ENCODE measurements around the gene ADGRL4. TPM values are rescaled to one million over a fixed set of nuclear protein-coding genes. Genes with fewer than 3 reads are reported as not detected.
"Not testable (repeated sequence)": the region's sequence is repeated elsewhere in the genome, so short reads cannot be mapped to it uniquely, and the experiment has no call there.

ADGRL4 gene
- total RNA-seq, 1 donor from 2014 or later = not detected

DNA sequence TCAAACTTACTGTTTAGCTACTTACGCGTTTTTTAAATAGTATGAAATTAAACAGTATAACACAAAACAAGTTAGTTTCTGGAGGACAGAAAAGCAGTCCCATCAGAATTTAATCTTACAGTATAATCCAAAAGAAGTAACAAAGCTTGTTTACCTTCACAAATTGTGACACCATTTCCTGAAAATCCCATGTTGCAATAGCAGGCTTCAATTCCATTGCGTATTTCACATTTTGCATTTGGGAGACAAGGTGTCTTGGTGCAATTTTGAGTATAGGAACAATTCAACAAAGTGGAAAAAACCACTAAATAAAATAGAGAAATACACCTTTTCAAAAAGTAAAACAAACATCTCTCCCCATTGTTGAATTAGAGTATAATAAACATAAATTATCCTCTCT lies 1.6 kb downstream of the ADGRL4 start:
- Mint-ChIP-seq H3K4me3 (no peak overlapping the region), H3K27me3 (ENCODE audit: insufficient read depth) (peaks cover 3% of the 10 kb centered on the region)

GRCh38 chr1:78996791-78997190 lies 9.7 kb downstream of the ADGRL4 start:
- H3K9me3 Mint-ChIP-seq = no peaks in the 10 kb centered on the region
- H3K4me3 Mint-ChIP-seq = no peak overlapping the region
- H3K27ac Mint-ChIP-seq = no peak overlapping the region
- intact Hi-C loops (cut with micrococcal nuclease) = no loop called here
- no peak for DNase-seq (ENCODE audit: low spot score)
- no peaks in the 10 kb centered on the region for H3K27me3 Mint-ChIP-seq (ENCODE audit: insufficient read depth)
- H3K36me3 Mint-ChIP-seq (ENCODE audit: low read depth) = no peaks in the 10 kb centered on the region
- H3K4me1 Mint-ChIP-seq (ENCODE audit: low read depth) = no peaks in the 10 kb centered on the region

More for the DNA sequence above, 1.6 kb downstream of the ADGRL4 start:
- Mint-ChIP-seq H3K36me3 (ENCODE audit: low read depth) (no peaks in the 10 kb centered on the region), H3K4me1 (ENCODE audit: low read depth) (no peaks in the 10 kb centered on the region), H3K9me3 (no peaks in the 10 kb centered on the region), H3K27ac (no peak overlapping the region)
- intact Hi-C loops (cut with micrococcal nuclease) = no loop called here
- no peak for DNase-seq (ENCODE audit: low spot score)

DNA sequence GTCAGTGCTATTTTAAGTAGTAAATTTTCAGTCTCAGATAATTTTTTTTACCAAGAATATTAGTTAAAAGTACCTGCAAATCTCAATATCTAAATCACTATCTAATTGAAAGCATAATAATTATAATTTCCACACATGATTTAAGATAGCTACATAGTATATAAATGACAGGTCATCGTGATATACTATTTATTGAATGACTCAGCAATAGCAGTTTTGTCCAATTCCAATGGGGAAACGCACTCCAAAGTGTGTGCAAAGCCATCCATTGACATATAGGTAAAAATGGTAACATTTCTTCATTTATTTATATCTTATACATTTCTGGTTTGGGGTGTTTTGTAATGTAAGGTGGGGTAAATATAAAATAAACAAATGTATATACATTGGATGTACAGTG lies 19.5 kb downstream of the ADGRL4 start:
- no peak for DNase-seq (ENCODE audit: low spot score)
- Mint-ChIP-seq H3K27ac (no peak overlapping the region), H3K9me3 (no peaks in the 10 kb centered on the region), H3K4me1 (ENCODE audit: low read depth) (no peaks in the 10 kb centered on the region), H3K4me3 (no peak overlapping the region), H3K36me3 (ENCODE audit: low read depth) (no peaks in the 10 kb centered on the region), H3K27me3 (ENCODE audit: insufficient read depth) (no peaks in the 10 kb centered on the region)
- intact Hi-C loops (cut with micrococcal nuclease) = no loop called here

DNA sequence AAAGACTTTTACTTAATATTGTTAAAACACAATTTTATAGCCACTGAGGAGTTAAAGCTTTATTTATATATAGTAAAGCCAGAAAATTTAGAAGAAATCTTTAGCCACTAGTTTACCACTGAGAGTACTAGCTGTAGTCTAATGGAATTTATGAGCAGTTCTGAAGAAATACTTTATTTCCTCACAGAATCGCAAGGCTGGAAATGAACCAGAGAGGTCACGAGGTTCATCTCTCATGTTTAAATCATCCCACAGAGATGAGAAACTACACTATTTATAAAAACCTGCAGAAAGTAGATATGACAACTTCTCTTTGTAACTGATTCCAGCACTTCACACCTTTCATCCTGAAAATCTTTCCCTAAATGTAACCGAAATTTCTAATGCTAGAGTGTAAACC lies 26.0 kb downstream of the ADGRL4 start:
- Mint-ChIP-seq H3K27ac (no peak overlapping the region), H3K36me3 (ENCODE audit: low read depth) (no peaks in the 10 kb centered on the region), H3K4me1 (ENCODE audit: low read depth) (no peaks in the 10 kb centered on the region), H3K9me3 (no peaks in the 10 kb centered on the region), H3K27me3 (ENCODE audit: insufficient read depth) (no peaks in the 10 kb centered on the region), H3K4me3 (no peak overlapping the region)
- DNase-seq (ENCODE audit: low spot score) = no peak
- intact Hi-C loops (cut with micrococcal nuclease) = no loop called here

DNA sequence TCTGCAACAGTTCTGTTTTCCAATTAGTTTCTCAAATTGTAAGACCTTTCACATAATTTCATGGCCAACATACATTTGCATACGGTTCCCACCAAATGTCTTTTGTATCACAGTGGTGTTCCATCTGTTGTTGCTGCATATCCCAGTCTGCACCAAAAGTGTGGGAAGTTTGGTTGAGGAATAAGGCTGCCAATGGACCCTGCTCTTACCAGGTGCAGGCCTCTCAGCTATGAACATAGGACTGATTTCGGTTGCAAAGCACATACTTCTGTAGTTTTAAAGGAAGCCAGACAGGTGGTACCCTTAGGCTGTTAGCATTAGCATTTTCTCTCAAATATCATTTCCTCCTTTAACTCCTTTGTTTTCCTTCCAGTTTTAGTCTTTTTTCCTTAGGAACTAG lies 33.8 kb downstream of the ADGRL4 start:
- no peak for DNase-seq (ENCODE audit: low spot score)
- H3K4me1 Mint-ChIP-seq (ENCODE audit: low read depth) = no peaks in the 10 kb centered on the region
- intact Hi-C loops (cut with micrococcal nuclease) = no loop called here
- H3K36me3 Mint-ChIP-seq (ENCODE audit: low read depth) = no peaks in the 10 kb centered on the region
- H3K27me3 Mint-ChIP-seq (ENCODE audit: insufficient read depth) = no peaks in the 10 kb centered on the region
- H3K4me3 Mint-ChIP-seq = no peak overlapping the region
- no peaks in the 10 kb centered on the region for H3K9me3 Mint-ChIP-seq
- H3K27ac Mint-ChIP-seq = no peak overlapping the region

- DNase-seq (ENCODE audit: low spot score); H3K36me3 Mint-ChIP-seq (ENCODE audit: low read depth); H3K9me3 Mint-ChIP-seq; H3K4me3 Mint-ChIP-seq; H3K27me3 Mint-ChIP-seq (ENCODE audit: insufficient read depth); intact Hi-C loops (cut with micrococcal nuclease); H3K4me1 Mint-ChIP-seq (ENCODE audit: low read depth); H3K27ac Mint-ChIP-seq: not testable (repeated sequence)
These were observed 39.4 kb downstream of the ADGRL4 start for GRCh38 chr1:78967091-78967490.

DNA sequence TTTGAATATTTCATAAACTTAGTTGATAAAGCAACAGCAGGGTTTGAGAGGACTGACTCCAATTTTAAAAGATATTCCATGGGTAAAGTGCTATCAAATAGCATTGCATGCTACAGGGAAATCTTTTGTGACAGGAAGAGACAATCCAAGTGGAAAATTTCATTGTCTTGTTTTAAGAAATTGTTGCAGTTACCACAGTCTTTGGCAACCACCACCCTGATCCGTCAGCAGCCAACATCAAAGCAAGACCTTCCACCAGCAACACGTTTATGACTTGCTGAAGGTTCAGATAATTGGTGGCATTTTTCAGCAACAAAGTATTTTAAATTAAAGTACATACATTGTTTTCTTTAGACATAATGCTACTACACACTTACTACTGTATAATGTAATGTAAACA lies 47.8 kb downstream of the ADGRL4 start:
- Mint-ChIP-seq H3K4me3 (no peak overlapping the region), H3K9me3 (no peaks in the 10 kb centered on the region), H3K27me3 (ENCODE audit: insufficient read depth) (no peaks in the 10 kb centered on the region), H3K4me1 (ENCODE audit: low read depth) (no peaks in the 10 kb centered on the region), H3K27ac (no peak overlapping the region), H3K36me3 (ENCODE audit: low read depth) (no peaks in the 10 kb centered on the region)
- no peak for DNase-seq (ENCODE audit: low spot score)
- intact Hi-C loops (cut with micrococcal nuclease) = no loop called here

DNA sequence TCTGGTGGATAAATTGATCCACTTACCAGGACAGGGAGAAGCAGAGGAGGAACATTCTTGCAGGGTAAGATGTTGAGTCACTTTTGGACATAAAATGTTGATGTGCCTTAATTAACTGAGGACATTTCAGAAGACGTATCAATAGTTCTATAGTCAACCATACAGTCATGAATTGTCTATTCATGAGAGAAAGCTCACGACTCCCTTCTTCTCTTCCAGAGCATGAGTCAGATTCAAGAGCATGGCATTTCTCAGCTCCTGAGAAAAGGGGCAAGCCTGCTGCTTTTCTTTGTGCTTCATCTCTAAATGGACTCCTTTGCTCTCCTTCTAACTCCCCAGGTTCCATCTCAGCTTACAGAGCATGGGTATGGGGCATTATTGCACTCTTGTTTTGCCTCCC lies 55.7 kb downstream of the ADGRL4 start:
- Mint-ChIP-seq H3K27ac (no peak overlapping the region), H3K4me1 (ENCODE audit: low read depth) (no peaks in the 10 kb centered on the region), H3K27me3 (ENCODE audit: insufficient read depth) (no peaks in the 10 kb centered on the region), H3K4me3 (no peak overlapping the region), H3K9me3 (peaks cover 6% of the 10 kb centered on the region), H3K36me3 (ENCODE audit: low read depth) (no peaks in the 10 kb centered on the region)
- intact Hi-C loops (cut with micrococcal nuclease) = no loop called here
- DNase-seq (ENCODE audit: low spot score) = no peak

- H3K4me1 Mint-ChIP-seq (ENCODE audit: low read depth) = no peaks in the 10 kb centered on the region
- intact Hi-C loops (cut with micrococcal nuclease) = no loop called here
- DNase-seq (ENCODE audit: low spot score) = no peak
- no peak overlapping the region for H3K27ac Mint-ChIP-seq
- H3K27me3 Mint-ChIP-seq (ENCODE audit: insufficient read depth) = no peaks in the 10 kb centered on the region
- H3K9me3 Mint-ChIP-seq = peaks cover 6% of the 10 kb centered on the region
- H3K4me3 Mint-ChIP-seq = no peak overlapping the region
- H3K36me3 Mint-ChIP-seq (ENCODE audit: low read depth) = no peaks in the 10 kb centered on the region
These were observed 57.3 kb downstream of the ADGRL4 start for GRCh38 chr1:78949227-78949626.

GRCh38 chr1:78919150-78919549 lies 87.4 kb downstream of the ADGRL4 start:
- no peak for DNase-seq (ENCODE audit: low spot score)
- H3K9me3 Mint-ChIP-seq = no peaks in the 10 kb centered on the region
- no peak overlapping the region for H3K27ac Mint-ChIP-seq
- no peaks in the 10 kb centered on the region for H3K4me1 Mint-ChIP-seq (ENCODE audit: low read depth)
- H3K36me3 Mint-ChIP-seq (ENCODE audit: low read depth) = no peaks in the 10 kb centered on the region
- no peaks in the 10 kb centered on the region for H3K27me3 Mint-ChIP-seq (ENCODE audit: insufficient read depth)
- H3K4me3 Mint-ChIP-seq = no peak overlapping the region
- intact Hi-C loops (cut with micrococcal nuclease) = no loop called here

DNA sequence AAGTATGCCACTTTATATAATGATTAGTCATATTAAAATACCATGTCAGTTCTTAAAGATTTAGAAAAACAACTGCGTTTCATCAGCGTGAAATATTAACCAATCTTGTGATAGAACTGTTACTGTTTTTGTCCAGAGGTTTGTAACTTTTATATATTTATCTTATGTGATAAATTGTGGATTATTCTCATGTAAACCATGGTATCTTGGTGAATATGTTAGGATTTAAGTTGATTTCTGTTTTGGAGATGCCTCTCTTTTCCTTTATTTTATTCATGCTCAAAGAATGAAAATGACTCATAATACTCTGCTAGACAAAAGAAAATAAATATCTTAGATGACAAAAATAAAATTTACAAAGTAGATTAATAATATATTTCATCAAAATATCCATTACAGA lies 88.4 kb downstream of the ADGRL4 start:
- no peaks in the 10 kb centered on the region for H3K9me3 Mint-ChIP-seq
- H3K27me3 Mint-ChIP-seq (ENCODE audit: insufficient read depth) = no peaks in the 10 kb centered on the region
- H3K4me1 Mint-ChIP-seq (ENCODE audit: low read depth) = no peaks in the 10 kb centered on the region
- intact Hi-C loops (cut with micrococcal nuclease) = no loop called here
- DNase-seq (ENCODE audit: low spot score) = no peak
- H3K36me3 Mint-ChIP-seq (ENCODE audit: low read depth) = no peaks in the 10 kb centered on the region
- H3K4me3 Mint-ChIP-seq = no peak overlapping the region
- no peak overlapping the region for H3K27ac Mint-ChIP-seq

- H3K4me3 Mint-ChIP-seq = no peak overlapping the region
- H3K36me3 Mint-ChIP-seq (ENCODE audit: low read depth) = no peaks in the 10 kb centered on the region
- H3K4me1 Mint-ChIP-seq (ENCODE audit: low read depth) = no peaks in the 10 kb centered on the region
- intact Hi-C loops (cut with micrococcal nuclease) = no loop called here
- no peaks in the 10 kb centered on the region for H3K27me3 Mint-ChIP-seq (ENCODE audit: insufficient read depth)
- no peaks in the 10 kb centered on the region for H3K9me3 Mint-ChIP-seq
- no peak for DNase-seq (ENCODE audit: low spot score)
- H3K27ac Mint-ChIP-seq = no peak overlapping the region
These were observed 89.5 kb downstream of the ADGRL4 start for GRCh38 chr1:78916986-78917385.

- Mint-ChIP-seq H3K4me3 (no peak overlapping the region), H3K36me3 (ENCODE audit: low read depth) (no peaks in the 10 kb centered on the region), H3K4me1 (ENCODE audit: low read depth) (no peaks in the 10 kb centered on the region), H3K9me3 (no peaks in the 10 kb centered on the region), H3K27me3 (ENCODE audit: insufficient read depth) (no peaks in the 10 kb centered on the region), H3K27ac (no peak overlapping the region)
- no peak for DNase-seq (ENCODE audit: low spot score)
- intact Hi-C loops (cut with micrococcal nuclease) = no loop called here
These were observed 92.6 kb downstream of the ADGRL4 start for GRCh38 chr1:78913950-78914349.

DNA sequence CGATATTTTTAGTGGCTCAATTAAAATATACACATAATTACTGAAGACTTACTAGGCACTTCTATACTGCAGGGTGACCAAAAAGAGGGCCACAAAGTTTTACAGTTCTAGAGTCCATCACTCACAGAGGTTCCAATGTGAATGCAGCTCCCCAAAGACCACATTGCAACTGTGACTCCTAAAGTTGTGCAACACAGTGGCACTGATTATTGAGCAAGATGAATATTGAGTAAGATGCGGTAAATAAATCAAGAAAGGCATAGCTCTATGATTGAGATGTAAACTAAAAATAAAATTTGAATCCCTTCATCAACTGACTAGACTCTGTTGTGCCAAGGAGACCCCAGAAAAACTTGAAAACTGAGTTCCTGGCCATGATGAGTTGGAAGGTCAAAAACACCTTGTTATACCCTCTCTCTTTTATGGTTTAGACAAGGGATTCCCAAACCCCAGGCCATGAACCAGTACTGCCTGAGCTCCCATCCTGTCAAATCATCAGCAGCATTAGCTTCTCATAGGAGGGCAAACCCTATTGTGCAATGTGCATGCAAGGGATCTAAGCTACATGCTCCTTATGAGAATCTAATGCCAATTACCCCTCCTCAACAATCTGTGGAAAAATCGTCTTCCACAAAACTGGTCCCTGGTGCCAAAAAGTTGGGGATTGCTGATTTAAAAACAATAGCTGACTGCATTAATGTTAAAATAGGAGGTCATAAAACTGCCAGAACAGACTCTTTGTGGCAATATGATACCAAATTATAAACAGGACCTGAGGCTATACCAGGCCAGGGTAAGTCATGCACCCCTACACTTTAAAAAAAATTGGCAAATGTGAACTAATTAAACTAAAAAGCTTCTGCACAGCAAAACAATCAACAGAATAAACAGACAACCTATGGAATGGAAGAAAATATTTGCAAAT lies 94.3 kb downstream of the ADGRL4 start:
- no peak overlapping the region for H3K27ac Mint-ChIP-seq
- H3K9me3 Mint-ChIP-seq = no peaks in the 10 kb centered on the region
- no peaks in the 10 kb centered on the region for H3K27me3 Mint-ChIP-seq (ENCODE audit: insufficient read depth)
- no peaks in the 10 kb centered on the region for H3K36me3 Mint-ChIP-seq (ENCODE audit: low read depth)
- intact Hi-C loops (cut with micrococcal nuclease) = no loop called here
- H3K4me1 Mint-ChIP-seq (ENCODE audit: low read depth) = no peaks in the 10 kb centered on the region
- no peak overlapping the region for H3K4me3 Mint-ChIP-seq
- DNase-seq (ENCODE audit: low spot score) = no peak

Data from activated T-helper 1 cell treated with anti-CD3 and anti-CD28 coated beads, Interleukin-12 subunit alpha, Interleukin-12 subunit beta, Interleukin-2, Interleukin-4 antibody, amounts not matched to agents 30 ng/mL and 10 ng/mL and 1 ng/mL, durations not matched to agents 14 hours and 24 hours and 36 hours (primary cell).